Cerebellar nuclear complex (tissue), 1 donor: ENCODE data around the gene RNPEP.
"Not testable (repeated sequence)": the region's sequence is repeated elsewhere in the genome, so short reads cannot be mapped to it uniquely, and the experiment has no call there.

Experiments used
- DNase-seq, 2 experiments: peaks; one replicate each; lab custom pipeline; 2025; lab: John Stamatoyannopoulos, UW

The RNPEP gene

DNA sequence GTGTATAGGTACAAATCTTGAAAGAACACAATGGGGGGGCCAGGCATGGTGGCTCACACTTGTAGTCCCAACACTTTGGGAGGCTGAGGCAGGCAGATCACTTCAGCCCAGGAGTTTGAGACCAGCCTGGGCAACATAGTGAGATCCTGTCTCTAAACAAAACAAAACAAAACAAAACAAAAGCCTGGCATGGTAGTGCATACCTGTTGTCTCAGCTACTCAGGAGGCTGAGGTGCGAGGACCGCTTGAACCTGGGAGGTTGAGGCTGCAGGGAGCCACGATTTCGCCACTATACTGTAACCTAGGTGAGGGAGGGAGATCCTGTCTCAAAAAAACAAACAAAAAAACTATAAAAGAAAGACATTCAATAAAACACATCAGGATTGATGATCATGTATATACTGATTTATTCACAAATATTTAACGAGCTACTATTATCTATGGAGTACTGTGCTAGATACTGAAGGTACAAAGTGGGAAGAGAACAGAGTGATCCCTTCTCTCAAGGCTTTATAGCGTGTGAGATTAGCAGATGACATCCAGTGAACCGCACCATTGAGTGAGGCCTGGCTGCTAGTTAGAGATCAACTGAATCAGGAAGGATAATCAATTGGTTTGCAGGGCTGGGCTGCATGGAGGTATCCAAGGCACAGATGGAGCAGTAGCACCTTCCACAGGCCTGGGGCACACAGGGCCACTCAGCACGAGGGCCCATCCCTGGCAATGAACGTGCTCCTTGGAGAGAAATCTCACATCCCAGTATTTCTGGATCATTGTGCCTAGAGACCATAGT, 54.3 kb downstream of the RNPEP start:
- DNase-seq: no peak

DNA sequence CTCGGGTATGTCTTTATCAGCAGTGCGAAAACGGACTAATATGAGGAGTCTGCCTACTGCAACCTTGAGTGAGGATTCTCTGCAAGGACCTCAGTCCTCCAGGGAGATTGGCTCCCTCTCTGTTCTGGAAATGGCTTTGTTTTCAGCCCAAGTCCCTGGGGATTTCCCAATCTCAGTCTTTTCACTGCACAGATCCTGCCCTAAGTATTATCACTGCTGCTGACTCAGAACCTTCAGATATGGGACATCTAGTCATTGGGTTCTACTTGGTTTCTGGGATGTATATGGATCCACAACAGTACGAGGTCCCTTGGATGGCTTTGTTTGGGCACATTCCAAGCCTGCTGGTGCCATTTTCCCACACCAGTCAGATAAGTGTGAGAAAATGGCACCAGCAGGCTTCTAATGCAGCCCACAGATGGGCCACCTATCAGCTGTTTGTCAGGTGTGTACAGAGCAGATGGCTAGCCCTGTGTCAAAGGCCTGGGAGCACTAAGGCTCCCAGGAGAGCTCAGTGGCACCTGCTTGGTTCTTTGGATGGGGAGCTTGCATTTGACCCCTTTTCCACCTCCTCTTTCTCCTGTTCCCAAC, 55.4 kb downstream of the RNPEP start:
- no peak for DNase-seq

DNA sequence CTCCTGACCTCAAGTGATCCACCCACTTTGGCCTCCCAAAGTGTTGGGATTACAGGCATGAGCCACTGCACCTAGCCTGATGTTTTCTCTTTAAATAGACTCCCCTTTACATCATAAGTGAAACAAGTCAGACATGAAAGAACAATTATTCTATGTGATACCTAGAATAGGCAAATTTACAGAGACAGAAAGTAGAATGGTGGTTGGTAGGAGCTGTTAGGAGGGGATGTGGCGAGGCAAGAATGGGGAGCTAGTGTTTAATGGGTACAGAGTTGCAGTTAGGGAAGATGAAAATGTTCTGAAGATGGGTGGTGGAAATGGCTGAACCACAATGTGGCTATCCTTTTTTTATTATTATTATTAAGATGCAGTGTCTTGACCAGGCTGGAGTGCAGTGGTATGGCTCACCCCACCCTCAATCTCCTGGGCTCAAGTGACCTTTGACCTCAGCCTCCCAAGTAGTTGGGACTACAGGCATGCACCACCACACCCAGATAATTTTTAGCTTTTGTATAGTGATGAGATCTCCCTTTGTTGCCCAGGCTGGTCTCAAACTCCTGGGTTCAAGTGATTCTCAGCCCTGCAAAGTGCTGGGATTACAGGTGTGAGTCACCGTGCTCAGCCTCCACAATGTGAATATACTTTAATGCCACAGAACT, 56.4 kb downstream of the RNPEP start:
- no peak for DNase-seq

DNA sequence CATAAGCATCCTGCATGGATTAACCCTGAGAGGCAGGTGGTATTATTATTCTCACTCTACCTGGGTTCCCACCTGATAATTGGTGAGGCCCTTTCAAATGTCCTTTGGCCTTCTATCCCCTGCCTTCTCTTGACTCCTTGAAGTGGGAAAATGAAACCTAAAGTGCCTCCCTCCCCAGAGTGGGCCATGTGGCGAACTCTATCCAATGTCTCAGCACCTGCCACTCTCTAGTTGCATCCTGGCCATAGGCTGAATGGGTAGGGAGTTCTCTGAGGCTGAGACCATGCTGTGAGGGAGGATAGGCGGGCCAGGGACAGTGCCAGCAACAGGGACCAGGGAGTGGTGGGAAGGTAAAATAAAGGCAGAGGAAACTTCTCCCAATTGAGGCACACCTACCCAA, 63.3 kb downstream of the RNPEP start:
- no peak for DNase-seq

DNA sequence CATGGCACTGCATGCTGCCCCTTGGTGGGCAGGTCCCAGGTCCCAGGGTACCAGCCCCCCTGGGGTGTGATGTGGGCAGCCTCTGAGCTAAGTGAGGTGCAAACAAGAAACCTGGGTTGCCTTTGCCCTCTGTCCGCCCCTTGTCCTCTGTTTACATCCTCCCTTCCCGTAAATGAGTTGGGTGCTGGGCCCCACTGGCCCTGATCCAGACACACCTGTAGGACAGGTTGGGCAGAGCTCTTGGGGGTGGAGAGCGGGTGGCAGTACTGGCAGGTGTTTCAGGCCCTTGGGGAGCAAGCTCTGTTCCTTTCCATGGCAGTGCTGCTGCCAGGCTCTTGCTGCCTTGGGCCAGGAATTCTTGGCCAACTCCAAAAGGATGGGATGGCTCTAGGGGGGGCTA, 63.8 kb downstream of the RNPEP start:
- no peak for DNase-seq

DNA sequence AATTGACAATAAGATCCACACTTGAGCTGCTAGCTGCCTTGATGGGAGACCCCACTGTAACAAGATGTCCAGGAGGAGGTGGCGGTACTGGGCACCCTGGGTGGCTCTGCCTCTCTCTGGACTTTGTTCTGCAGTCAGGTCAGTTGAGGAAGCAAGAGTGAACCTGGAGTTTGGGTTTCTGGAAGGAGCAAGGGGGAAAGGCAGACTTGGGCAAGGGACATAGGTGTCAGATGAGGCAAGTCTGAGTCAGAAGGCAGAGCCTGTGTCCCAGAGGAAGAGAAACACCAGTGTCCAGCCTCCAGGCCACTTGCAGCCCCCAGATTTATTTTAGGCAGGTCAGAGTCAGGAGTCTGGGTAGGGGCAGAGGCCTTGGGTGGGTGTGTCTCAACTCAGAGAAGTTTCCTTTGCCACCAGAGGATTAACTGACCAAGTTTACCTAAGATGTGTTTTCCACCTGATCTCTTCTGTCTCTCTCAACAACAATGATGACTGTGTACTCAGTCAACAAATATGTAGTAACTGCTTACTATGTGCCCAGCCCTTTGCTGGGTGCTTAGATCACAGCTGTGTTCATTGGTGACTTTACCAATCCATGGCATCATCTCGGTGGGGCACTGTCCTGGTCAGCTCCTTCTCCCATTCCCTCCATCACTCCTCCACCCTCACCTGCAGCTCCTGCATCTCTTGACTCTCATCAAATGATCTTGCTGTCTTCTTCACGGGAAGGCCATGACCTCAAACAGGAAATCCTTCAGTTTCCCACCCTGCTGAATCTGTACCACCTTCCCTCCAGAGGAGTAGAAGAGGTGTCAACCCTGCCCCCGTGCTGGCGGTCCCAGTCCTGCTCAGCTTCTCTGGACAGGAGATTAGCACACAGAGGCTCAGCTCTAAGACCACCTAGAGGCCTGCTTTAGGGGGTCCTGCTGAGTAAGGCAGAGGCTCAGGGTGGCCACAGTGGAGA, 64.6 kb downstream of the RNPEP start:
- DNase-seq: no peak

DNA sequence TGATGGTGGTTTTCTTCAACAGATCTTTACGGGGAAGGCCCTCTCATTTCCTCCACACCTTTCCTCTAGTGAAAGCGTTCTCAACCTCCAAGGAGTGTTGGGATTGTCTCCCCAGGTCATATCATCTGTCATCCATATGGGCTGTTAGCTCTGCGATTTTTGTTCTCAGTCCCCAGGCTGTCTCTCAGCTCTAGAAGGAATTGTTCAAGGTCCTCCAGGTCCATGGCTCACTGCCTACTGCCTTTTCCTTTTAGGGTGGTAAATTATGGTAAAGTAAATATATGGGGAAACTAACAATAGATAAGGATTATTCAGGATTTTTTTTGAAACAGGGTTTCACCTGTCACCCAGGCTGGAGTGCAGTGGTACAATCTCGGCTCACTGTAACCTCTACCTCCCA, 65.5 kb downstream of the RNPEP start:
- no peak for DNase-seq

DNA sequence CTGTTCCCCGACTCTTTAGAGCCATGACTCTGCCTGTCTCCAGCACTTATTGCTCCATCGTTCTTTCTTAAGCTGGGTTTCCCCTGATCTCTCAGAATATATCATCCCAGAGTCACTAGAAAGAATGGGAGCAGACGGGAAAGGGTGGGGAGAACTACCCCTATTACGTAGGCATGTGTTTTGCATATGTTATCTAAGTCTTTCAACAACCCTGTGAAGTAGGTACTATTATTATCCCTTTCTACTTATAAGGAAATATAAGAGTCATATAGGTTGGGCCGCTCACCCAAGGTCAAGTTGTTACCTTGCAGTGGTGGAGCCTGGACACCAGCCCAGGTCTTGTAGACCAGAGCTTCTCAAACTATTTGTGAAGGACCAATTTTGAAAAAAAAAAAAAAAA, 66.7 kb downstream of the RNPEP start:
- no peak for DNase-seq

DNA sequence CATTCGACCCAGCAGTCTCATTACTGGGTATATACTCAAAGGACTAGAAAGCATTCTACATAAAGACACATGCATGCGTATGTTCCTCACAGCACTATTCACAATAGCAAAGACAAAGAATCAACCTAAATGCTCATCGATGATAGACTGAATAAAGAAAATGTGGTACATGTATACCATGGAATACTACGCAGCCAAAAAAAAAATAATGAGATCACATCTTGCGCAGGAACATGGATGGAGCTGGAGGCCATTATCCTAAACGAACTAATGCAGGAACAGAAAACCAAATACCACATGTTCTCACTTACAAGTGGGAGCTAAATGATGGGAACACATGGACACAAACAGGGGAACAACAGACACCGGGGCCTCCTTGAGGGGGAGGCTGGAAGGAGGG, 71.6 kb downstream of the RNPEP start:
- no peak for DNase-seq

DNA sequence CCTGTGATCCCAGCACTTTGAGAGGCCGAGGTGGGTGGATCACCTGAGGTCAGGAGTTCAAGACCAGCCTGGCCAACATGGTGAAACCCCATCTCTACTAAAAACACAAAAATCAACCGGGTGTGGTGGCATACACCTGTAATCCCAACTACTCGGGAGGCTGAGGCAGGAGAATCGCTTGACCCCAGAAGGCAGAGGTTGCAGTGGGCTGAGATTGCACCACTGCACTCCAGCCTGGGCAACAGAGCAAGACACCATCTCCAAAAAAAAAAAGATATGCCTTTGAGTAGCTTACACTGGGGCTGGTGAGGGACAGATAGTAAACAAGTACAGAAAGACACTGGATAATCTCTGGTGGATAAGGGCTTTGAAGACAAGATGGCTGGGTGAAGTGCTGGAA, 72.2 kb downstream of the RNPEP start:
- not testable (repeated sequence) for DNase-seq
